ENCODE measurements around the gene GSTM5. TPM values are rescaled to one million over a fixed set of nuclear protein-coding genes. Genes with fewer than 3 reads are reported as not detected.
A peak's percentile ranks its signal among the peaks of the same experiment; 100 is the strongest.

GSTM5 gene
- polyA plus RNA-seq, 3 donors = not detected

GRCh38 chr1:109764561-109765482 is 52.8 kb downstream of the GSTM5 start:
- no peak for DNase-seq
- Histone ChIP-seq H2AFZ (ENCODE audit: insufficient read depth, low read depth, low read length, poor library complexity, severe bottlenecking) (no peak overlapping the region), H4K20me1 (ENCODE audit: insufficient read depth, low read length) (no peaks in the 10 kb centered on the region), H3K79me2 (ENCODE audit: insufficient read depth, low read length) (no peaks in the 10 kb centered on the region), H3K9ac (ENCODE audit: insufficient read depth, low read length, poor library complexity, severe bottlenecking) (no peak overlapping the region), H3K4me3 (replicated peaks in 1 of 3; ENCODE audit: low read depth in 2 of 3, low read length in 3 of 3) (no peak overlapping the region), H3K36me3 (replicated peaks in 1 of 2; ENCODE audit: control insufficient read depth in 1 of 2, insufficient read depth in 2 of 2, low read length in 2 of 2) (no peaks in the 10 kb centered on the region), H3K4me1 (ENCODE audit: control insufficient read depth in 1 of 2, insufficient read depth in 2 of 2, low read length in 2 of 2) (peaks cover 20 to 22% of the 10 kb centered on the region in 2 donors), H3K27me3 (ENCODE audit: control insufficient read depth in 2 of 2, insufficient read depth in 2 of 2, low read length in 2 of 2) (no peaks in the 10 kb centered on the region), H3K27ac (ENCODE audit: low read depth in 1 of 2, low read length in 2 of 2) (no peak overlapping the region), H3K9me3 (replicated peaks in 1 of 2; ENCODE audit: control insufficient read depth in 1 of 2, insufficient read depth in 1 of 2, low read length in 2 of 2) (no peaks in the 10 kb centered on the region), H3K4me2 (replicated peaks; ENCODE audit: extremely low read depth, low read length, poor library complexity, severe bottlenecking) (no peak overlapping the region)
- Mint-ChIP-seq H3K9me3 (no peaks in the 10 kb centered on the region), H3K36me3 (no peaks in the 10 kb centered on the region), H3K4me1 (peaks cover 24% of the 10 kb centered on the region), H3K27me3 (ENCODE audit: low read depth in 3 of 3) (peaks cover 0 to 10% (median 2%) of the 10 kb centered on the region in 3 donors), H3K4me3 (no peak overlapping the region), H3K27ac (peak overlapping the region in 3 of 7 donors; percentile 65 to 83 (median 73))
- no peak for TF ChIP-seq CTCF (IDR thresholded peaks at IDR 0.05)
- 91% methylated on average over 8 of the region's 13 CpGs for WGBS (ENCODE audit: insufficient coverage)
- intact Hi-C loops (cut with micrococcal nuclease) = no loop called here

GRCh38 chr1:109765483-109765815 is 53.4 kb downstream of the GSTM5 start:
- TF ChIP-seq CTCF (IDR thresholded peaks at IDR 0.05) = no peak
- Histone ChIP-seq H3K79me2 (ENCODE audit: insufficient read depth, low read length) (no peaks in the 10 kb centered on the region), H3K36me3 (replicated peaks in 1 of 2; ENCODE audit: control insufficient read depth in 1 of 2, insufficient read depth in 2 of 2, low read length in 2 of 2) (no peaks in the 10 kb centered on the region), H3K4me3 (replicated peaks in 1 of 3; ENCODE audit: low read depth in 2 of 3, low read length in 3 of 3) (no peak overlapping the region), H3K9ac (ENCODE audit: insufficient read depth, low read length, poor library complexity, severe bottlenecking) (no peak overlapping the region), H2AFZ (ENCODE audit: insufficient read depth, low read depth, low read length, poor library complexity, severe bottlenecking) (no peak overlapping the region), H3K27me3 (ENCODE audit: control insufficient read depth in 2 of 2, insufficient read depth in 2 of 2, low read length in 2 of 2) (no peaks in the 10 kb centered on the region), H4K20me1 (ENCODE audit: insufficient read depth, low read length) (no peaks in the 10 kb centered on the region), H3K27ac (ENCODE audit: low read depth in 1 of 2, low read length in 2 of 2) (no peak overlapping the region), H3K4me1 (ENCODE audit: control insufficient read depth in 1 of 2, insufficient read depth in 2 of 2, low read length in 2 of 2) (peaks cover 20 to 22% of the 10 kb centered on the region in 2 donors), H3K9me3 (replicated peaks in 1 of 2; ENCODE audit: control insufficient read depth in 1 of 2, insufficient read depth in 1 of 2, low read length in 2 of 2) (no peaks in the 10 kb centered on the region), H3K4me2 (replicated peaks; ENCODE audit: extremely low read depth, low read length, poor library complexity, severe bottlenecking) (no peak overlapping the region)
- Mint-ChIP-seq H3K27ac (no peak overlapping the region), H3K9me3 (no peaks in the 10 kb centered on the region), H3K4me3 (no peak overlapping the region), H3K36me3 (no peaks in the 10 kb centered on the region), H3K4me1 (peaks cover 23% of the 10 kb centered on the region), H3K27me3 (ENCODE audit: low read depth in 3 of 3) (peaks cover 0 to 12% (median 2%) of the 10 kb centered on the region in 3 donors)
- 20% methylated on average over 1 of the region's 4 CpGs for WGBS (ENCODE audit: insufficient coverage)
- no peak for DNase-seq
- intact Hi-C loops (cut with micrococcal nuclease) = no loop called here

All from CD14-positive monocyte (primary cell).